Erythroblast (primary cell): ENCODE results near the gene SLC22A31.

Source experiments
- GATA1 ChIP-seq: IDR thresholded peaks from 2 replicates; pipeline ENCODE4 v1.6.1; 2011; ENCODE audit warnings: low read depth, mild to moderate bottlenecking, control low read depth, low read length, moderate library complexity
- POLR2A ChIP-seq: IDR thresholded peaks from 2 replicates; pipeline ENCODE4 v1.6.1; 2011; ENCODE audit warnings: mild to moderate bottlenecking, low read length

DNA sequence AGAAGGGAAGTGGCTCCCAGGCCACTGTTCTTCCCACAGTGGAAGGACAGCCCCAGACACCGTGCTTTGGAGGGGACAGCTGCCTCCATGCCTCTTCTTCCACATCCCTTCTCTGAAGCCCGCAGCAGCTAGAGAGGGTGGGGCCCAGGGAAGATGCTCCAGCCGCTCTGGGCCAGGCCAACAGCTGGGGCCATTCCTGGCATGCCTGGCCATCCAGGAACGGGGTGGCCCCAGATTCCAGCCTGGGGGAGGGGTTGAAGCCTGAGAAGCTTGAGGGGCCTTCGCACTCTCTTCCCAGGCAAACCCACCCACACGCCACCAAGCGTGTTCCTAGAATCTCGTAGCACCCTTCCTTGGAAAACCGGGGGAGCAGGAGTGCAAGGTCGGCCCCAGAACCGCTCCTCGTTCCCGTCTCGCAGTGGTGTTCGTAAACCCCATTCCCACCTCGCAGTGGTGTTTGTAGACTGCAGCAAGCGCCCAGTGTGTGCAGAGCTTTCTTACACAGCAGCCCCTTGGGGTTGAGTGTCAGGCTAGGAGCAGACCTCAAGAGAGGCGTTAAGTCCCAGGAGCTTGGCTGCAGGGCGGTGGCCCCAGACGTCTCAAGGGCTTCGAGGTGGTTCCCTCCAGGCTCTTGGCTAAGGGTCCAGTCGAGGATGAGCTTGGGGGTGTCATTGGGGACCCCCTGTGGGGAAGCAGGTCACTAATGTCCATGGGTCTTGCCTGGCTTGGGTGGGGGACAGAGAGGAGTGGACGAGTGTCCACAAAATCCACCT is 26.1 kb downstream of the SLC22A31 start:
- TF ChIP-seq POLR2A (no peak), GATA1 (no peak)
